GM13976 (cell line): ENCODE measurements around the gene GRP.

Source experiments
- DNase-seq: peaks from one replicate; pipeline ENCODE4 v3.0.0; 2012; ENCODE audit warnings: low spot score
- CTCF ChIP-seq: IDR thresholded peaks from 2 replicates; pipeline ENCODE4 v1.5.1; 2012; ENCODE audit warnings: borderline replicate concordance, mild to moderate bottlenecking; ENCODE audit not compliant: insufficient read depth; ENCODE audit errors: extremely low read depth, missing control alignments, control extremely low read depth
- in situ Hi-C: fragments of 300-500 bp; cut with MboI; formaldehyde crosslinking; loops from one replicate; pipeline ENCODE4 v1.12.0; 2022; ENCODE audit warnings: low sequenced_read_pairs, mixed read lengths, inconsistent platforms; ENCODE audit not compliant: unreplicated experiment

GRP gene

GRCh38 chr18:59279722-59280121 is 59.8 kb downstream of the GRP start:
- no peak for TF ChIP-seq CTCF
- no peak for DNase-seq
- in situ Hi-C loops = no loop called here
